Measurements from ENCODE around the gene SLC34A3. TPM values are rescaled to one million over a fixed set of nuclear protein-coding genes. Genes with fewer than 3 reads are reported as not detected.

SLC34A3 gene
- total RNA-seq = not detected in 2 replicates

DNA sequence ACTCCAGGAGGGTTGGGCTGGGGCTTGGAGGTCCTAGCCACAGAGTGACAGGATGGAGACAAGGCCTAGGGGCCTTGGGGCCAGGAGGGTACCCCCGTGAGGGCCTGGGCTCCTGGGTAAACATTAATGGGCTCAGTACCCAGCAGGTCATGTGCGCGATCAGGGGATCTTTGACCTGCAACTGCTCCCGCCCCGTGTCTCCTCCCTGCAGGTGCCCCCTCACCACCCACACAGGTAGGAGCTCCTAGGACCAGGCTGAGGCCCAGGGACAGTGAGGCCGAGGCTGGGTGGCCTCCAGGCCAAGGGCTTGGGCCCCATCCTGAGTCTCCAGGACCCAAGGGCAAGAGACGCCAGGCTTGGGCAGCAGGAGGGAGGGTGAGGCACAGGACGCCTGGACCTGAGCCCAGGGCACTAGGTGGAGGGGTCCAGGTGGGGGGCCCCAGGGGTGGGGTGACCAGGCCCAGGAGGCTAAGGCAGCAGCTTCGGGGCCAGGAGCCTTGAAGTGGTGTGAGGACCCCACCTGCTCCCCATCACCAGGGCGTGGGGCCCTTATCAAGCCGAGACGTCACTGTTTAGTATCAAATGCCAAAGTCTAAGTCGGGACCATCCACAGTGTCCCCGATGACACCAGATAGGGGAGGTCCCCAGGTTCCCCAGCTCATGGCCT lies at the start of gene SLC34A3:
SLC34A3 (plus strand) TSS at position 197 of the 667 bp plus-strand sequence. CDS start 802 bp downstream, outside the sequence.

GRCh38 chr9:137188490-137189296 lies 42.0 kb upstream of the SLC34A3 start, which contains the start of the genes ANAPC2 and SSNA1:
Gene ANAPC2, minus strand, starts transcription at chr9:137188560. Its CDS starts 28 bp downstream, at chr9:137188532.
Gene SSNA1, plus strand, starts transcription at chr9:137188676. Its CDS starts 51 bp downstream, at chr9:137188727.

DNA sequence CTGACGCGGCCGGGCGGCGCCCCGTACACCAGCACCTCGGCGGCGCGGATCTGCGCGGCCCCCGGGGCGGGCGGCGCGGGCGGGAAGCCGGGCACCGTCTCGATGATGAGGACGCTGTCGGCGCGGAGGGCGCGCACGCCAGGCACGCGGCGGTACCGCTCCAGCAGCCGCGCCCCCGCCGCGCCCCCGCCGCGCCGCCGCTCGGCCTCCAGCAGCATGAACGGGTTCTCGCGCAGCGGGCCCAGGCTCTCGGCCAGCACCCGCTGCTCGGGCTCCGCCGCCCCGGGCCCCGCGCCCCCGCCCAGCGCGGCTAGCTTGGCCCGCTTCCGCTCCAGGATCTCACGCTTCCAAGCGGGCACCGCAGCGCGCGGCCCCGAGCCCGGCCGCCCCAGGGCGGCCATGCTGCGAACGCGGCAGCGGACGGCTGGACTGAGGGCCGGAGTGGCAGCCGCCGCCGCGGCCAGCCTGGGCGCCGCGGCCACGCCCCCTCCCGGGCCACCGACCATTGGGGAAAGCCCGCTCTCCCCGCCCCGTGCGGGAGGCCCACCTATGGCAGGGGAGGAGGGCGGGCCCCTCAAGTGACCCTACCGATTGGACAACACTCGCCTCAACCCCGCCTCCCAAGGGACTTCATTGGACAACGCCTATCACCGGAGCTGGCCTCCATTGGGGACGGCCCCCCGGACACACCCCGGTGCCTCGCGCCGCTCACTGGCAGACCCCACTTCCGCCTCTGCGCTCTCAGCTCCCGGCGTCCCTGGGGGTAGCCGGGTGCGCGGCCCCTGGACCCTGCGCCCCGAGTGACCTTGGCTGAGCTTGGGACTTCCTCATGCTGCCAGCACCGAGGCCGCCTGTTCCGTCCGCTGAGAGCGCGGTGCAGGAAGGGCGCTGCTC lies 30.1 kb upstream of the SLC34A3 start, which contains the start of gene TPRN:
TPRN (minus strand) TSS at position 431 of the 894 bp plus-strand sequence; CDS start at position 401, 30 bp downstream.

GRCh38 chr9:137205126-137206069 lies 25.3 kb upstream of the SLC34A3 start, which contains the start of the genes NDOR1 and TMEM203:
Gene NDOR1, plus strand, starts transcription at chr9:137205700. Its CDS starts 78 bp downstream, at chr9:137205778.
Gene TMEM203, minus strand, starts transcription at chr9:137205648. Its CDS starts 234 bp downstream, at chr9:137205414.

GRCh38 chr9:137222190-137223077 lies 8.3 kb upstream of the SLC34A3 start, which contains the start of gene RNF208:
Gene RNF208, minus strand, starts transcription at chr9:137222240. Its CDS starts 1,028 bp downstream, at chr9:137221212.

GRCh38 chr9:137224830-137225694 lies 5.6 kb upstream of the SLC34A3 start, which contains the start of gene CYSRT1:
Gene CYSRT1, plus strand, starts transcription at chr9:137225174. Its CDS starts 448 bp downstream, at chr9:137225622.

GRCh38 chr9:137227054-137227852 lies 3.4 kb upstream of the SLC34A3 start, which contains the start of gene RNF224:
Gene RNF224, plus strand, starts transcription at chr9:137227502. Its CDS starts 834 bp downstream, at chr9:137228336.

DNA sequence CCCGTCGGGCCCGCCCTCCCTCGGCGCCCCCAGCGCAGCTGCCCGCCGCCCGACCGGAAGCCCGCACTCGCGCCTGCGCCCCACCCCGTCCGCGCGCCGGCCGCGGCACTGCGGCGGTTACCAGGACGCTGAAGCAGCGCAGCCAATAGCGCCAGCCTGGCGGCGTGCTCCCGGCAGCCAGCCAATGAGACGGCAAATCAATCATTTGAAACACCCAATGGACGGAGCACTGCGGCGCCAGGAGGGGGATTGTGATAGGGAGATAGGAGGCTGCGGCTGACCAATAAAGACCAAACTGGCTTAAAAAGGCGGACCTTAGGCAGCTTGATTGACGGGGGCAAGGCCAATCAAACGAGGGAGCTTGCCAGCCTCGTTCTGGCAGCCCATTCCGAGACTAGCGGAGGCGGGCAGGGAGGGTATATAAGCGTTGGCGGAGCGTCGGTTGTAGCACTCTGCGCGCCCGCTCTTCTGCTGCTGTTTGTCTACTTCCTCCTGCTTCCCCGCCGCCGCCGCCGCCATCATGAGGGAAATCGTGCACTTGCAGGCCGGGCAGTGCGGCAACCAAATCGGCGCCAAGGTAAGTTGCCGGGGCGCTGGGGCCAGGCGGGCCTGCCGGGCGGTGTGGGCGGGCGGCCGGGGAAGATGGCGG lies 10.3 kb downstream of the SLC34A3 start, which contains the start of gene TUBB4B:
TUBB4B (plus strand) TSS at position 447 of the 649 bp plus-strand sequence; CDS start at position 521, 74 bp downstream.

GRCh38 chr9:137251194-137251461 lies 20.4 kb downstream of the SLC34A3 start, which contains the start of gene STPG3:
Gene STPG3, plus strand, starts transcription at chr9:137251286. Its CDS starts 1 bp downstream, at chr9:137251287.

GRCh38 chr9:137254624-137255447 lies 24.1 kb downstream of the SLC34A3 start, which contains the start of gene NELFB:
Gene NELFB, plus strand, starts transcription at chr9:137255327.

DNA sequence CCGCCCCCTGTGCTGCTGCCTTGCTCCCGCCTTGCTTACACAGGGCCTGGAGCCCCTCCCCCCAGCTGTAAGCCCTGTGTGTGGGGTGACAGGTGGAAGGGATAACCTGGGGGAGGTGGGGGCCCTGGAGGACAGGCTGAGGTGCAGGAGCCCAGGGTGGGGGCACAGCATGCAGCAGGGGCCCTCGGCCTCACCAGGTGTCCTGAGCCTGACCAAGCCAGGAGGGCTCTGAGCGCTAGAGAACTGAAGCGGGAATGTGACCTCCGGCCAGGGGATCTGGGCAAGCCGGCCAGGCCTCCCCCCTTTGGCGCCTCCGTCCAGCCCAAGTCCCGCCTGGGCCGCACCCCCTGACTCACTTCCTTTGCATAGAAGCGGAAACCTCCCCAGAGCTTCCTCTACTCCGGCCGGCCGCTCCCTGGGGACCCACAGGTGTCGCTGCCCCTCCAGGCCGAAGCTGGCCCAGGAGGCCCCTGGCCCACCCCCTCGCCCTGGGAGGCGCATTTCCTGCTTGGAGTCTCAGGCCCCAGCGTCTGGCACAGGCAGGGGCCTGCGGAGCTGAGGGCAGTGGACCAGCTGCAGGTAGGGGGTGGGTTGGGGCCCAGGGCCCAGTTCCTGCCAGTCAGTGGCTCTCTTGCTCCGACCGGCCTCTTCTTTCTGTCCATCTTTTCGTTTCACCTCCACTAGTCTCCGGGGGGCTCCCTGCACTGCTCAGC lies 46.8 kb downstream of the SLC34A3 start, which contains the start of gene TOR4A:
TOR4A (plus strand) TSS at position 398 of the 713 bp plus-strand sequence. CDS start 964 bp downstream, outside the sequence.

